Measurements from ENCODE around the gene ANKRD24.

DNA sequence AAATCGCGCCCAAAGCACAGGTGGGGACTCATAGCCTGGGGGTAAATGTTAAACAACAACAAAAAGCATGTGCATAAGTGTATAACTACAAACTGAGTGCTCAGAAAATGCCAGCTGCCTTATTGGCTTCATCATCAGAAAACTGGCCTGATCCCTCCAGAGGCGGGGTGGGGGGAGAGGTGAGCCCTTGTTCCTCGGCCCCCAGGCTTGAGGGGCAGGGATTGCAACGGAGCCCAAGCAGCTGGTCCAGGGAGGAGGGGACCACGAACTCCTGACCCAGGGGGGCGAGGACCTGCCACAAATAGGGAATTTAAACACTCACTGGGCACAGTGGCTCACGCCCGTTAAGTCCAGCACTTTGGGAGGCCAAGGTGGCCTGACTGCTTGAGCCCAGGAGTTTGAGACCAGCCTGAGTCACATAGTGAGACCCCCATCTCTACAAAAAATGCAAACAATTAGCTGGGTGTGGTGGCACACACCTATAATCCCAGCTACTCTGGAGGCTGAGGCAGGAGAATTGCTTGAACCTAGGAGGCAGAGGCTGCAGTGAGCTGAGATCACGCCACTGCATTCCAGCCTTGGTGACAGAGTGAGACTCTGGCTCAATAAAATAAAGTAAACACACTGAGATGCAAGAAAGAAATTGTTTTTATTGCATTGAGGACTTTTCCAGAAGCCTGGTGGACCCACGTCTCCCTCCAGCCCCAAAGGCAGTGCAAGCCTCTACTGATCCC is 8.8 kb upstream of the ANKRD24 start:
- TF ChIP-seq, protein P1, sequence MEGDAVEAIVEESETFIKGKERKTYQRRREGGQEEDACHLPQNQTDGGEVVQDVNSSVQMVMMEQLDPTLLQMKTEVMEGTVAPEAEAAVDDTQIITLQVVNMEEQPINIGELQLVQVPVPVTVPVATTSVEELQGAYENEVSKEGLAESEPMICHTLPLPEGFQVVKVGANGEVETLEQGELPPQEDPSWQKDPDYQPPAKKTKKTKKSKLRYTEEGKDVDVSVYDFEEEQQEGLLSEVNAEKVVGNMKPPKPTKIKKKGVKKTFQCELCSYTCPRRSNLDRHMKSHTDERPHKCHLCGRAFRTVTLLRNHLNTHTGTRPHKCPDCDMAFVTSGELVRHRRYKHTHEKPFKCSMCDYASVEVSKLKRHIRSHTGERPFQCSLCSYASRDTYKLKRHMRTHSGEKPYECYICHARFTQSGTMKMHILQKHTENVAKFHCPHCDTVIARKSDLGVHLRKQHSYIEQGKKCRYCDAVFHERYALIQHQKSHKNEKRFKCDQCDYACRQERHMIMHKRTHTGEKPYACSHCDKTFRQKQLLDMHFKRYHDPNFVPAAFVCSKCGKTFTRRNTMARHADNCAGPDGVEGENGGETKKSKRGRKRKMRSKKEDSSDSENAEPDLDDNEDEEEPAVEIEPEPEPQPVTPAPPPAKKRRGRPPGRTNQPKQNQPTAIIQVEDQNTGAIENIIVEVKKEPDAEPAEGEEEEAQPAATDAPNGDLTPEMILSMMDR (IDR thresholded peaks at IDR 0.05; ENCODE audit: borderline replicate concordance, extremely low read depth, low read length, poor library complexity, severe bottlenecking), result no peak
- TF ChIP-seq EZH2 (IDR thresholded peaks at IDR 0.05; ENCODE audit: borderline replicate concordance, low read depth, low read length, severe bottlenecking), result no peak
